GM18517 (cell line): Measurements from ENCODE around the gene RNF157.

Source experiments
- ATAC-seq: cut with Tn5 transposase; IDR thresholded peaks from one replicate; pipeline ENCODE4 v1.9.1; 2021; ENCODE audit warnings: mild to moderate bottlenecking, moderate library complexity; ENCODE audit not compliant: unreplicated experiment

Gene RNF157

GRCh38 chr17:76161619-76162266 lies 78.5 kb downstream of the RNF157 start:
- no peak for ATAC-seq

DNA sequence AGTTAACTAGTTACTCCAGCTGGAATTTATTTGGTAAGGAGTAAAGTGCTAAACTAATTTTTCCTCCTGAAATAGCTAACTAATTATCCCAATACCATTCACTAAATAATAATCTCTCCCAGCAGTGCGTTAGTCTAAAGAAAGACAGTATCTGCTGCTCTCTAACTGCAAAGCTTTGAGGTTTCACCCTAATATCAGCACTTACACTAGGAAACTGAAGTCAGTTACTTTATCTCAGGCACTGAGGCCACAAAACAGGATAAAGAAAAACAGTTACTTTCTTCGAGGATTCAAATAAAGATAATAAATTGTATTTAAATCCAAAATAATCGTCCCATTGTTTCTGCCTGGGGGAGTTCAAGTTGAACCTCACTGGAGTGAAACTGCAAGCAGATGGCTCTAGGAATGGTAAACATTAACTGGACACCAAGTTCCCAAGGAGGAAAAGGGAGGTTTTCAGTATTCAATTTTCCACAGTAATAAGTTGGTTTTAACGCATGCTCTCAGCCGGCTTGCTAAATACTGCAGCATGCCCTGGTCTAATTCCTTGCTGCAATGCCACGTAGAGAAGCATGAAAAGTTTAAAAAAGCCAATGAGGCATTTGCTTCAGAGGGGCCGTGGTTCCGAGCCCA lies 79.3 kb downstream of the RNF157 start:
- no peak for ATAC-seq

GRCh38 chr17:76159157-76159556 lies 81.1 kb downstream of the RNF157 start:
- ATAC-seq: no peak

- ATAC-seq: no peak
Observed at GRCh38 chr17:76157759-76158158, 82.5 kb downstream of the RNF157 start.

GRCh38 chr17:76156662-76156991 lies 83.7 kb downstream of the RNF157 start:
- ATAC-seq: no peak

- no peak for ATAC-seq
Observed at GRCh38 chr17:76155988-76156661, 84.2 kb downstream of the RNF157 start.

DNA sequence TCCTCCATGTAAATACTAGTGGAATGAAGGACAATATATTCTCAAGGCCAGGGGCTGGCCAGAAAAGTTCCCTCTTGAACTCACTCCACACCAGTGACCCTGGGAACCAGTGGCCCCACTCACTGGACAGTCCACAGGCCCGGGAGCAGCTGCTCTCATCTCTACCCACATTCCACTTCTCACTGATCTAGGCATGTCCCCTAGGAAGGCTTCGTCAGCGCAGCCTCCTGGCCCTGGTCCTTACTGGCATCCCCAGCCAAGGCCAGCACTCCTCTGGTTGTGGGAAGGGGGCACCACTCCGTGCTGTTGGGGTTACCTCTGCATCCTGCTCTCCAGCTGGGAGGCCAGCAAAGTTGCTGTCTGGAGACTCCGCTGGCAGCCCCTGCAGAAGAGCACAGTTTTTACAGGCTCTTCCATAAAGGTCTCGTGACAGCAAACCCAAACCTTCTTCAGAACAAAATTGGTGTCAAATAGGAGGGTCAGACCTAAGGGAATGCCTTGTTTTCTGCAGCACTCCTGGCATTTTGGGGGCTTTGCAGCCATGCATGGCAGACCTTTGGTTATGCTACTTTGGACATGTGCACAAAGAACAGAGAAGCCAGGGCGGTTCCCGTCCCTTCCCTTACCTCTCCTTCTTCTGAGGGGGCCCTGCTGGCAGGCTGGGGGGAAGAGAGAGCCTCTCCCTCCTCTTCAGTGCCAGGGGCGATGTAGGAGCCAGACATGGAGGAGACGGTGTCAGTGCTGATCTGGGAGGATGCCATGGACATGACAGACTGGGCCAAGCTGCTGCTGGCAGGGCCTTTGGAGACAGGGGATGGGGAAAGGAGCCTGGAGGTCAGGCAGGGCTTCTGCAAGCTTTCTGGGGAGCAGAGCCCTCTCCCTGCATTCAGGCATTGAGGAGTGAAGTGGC lies 85.1 kb downstream of the RNF157 start:
- ATAC-seq: no peak

GRCh38 chr17:76154292-76154691 lies 86.0 kb downstream of the RNF157 start:
- no peak for ATAC-seq

- ATAC-seq: no peak
Observed at GRCh38 chr17:76153640-76154039, 86.7 kb downstream of the RNF157 start.

- no peak for ATAC-seq
Observed at GRCh38 chr17:76153202-76153601, 87.1 kb downstream of the RNF157 start.

DNA sequence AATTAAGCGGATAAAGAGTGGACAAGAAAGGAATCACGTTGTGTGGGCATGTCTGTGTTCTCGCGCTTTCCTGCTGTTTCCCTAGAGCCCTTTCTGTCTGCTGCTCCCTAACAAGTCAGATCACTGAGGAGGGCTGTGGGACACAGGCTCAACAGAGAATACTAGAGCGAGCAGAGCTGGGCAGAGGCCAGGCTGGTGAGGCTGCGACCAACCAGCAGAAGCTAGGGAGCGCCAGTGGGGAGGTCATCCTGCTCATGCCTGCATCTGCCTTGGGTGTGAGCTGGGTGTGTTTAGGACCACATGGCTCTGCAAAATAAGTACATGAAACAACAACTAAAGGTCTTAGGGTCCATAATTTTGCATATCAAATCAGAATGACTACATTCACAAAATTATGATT lies 87.7 kb downstream of the RNF157 start:
- no peak for ATAC-seq

- ATAC-seq: no peak
Observed at GRCh38 chr17:76151896-76152454, 88.3 kb downstream of the RNF157 start.

GRCh38 chr17:76150712-76151622 lies 89.3 kb downstream of the RNF157 start:
- ATAC-seq: no peak

- no peak for ATAC-seq
Observed at GRCh38 chr17:76149214-76149613, 91.1 kb downstream of the RNF157 start.

DNA sequence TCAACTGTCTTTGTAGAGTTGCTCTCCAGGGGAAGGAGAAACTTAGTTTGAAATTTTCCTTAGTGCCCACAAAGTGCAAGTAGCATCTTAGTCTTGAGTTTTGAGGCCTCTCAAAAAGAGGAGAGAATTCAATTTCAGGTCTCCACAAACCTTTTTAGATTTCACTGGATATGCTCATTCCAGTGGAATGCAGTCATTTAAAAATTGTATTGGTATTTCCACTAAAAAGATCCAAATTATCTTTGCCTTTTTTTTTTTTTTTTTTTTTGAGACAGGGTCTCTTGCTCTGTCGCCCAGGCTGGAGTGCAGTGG lies 92.3 kb downstream of the RNF157 start:
- ATAC-seq: no peak

DNA sequence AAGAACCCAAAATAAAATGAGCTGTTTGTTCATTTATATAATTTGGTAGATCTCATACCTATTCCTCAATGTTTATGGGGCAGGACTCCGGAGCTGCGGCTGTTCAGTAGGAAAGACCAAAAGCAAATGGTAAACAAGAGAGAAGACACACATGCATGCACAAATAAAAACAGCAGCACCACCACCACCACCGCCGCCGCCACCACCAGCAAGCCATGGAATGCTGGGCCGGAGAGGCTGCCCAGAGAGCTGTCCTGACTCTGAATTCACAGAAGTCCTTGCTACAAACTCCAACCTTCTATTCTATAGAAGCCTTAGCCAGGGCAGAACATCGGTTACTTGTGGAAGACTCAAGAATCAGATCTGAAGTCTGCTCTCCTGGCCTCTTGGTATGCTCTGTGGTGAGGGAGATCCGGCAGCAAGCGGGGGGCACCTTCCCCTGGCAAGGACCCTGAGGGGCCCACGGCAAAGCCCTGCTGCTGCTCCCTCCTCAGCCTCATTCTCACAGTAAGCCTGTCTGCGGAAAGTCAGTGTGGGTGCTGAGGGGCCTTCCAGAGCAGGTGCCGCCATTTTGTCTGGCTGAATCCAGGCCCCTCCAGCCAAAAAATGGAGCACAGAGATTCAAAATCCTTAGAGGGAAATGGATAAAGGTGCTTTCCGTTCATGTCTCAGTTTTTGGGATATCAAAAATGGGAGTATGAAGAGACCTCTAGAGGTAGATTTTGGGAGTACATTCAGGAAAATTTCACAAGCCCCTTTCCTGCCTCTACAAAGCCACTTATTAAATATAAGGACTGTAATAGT lies 92.9 kb downstream of the RNF157 start:
- no peak for ATAC-seq

DNA sequence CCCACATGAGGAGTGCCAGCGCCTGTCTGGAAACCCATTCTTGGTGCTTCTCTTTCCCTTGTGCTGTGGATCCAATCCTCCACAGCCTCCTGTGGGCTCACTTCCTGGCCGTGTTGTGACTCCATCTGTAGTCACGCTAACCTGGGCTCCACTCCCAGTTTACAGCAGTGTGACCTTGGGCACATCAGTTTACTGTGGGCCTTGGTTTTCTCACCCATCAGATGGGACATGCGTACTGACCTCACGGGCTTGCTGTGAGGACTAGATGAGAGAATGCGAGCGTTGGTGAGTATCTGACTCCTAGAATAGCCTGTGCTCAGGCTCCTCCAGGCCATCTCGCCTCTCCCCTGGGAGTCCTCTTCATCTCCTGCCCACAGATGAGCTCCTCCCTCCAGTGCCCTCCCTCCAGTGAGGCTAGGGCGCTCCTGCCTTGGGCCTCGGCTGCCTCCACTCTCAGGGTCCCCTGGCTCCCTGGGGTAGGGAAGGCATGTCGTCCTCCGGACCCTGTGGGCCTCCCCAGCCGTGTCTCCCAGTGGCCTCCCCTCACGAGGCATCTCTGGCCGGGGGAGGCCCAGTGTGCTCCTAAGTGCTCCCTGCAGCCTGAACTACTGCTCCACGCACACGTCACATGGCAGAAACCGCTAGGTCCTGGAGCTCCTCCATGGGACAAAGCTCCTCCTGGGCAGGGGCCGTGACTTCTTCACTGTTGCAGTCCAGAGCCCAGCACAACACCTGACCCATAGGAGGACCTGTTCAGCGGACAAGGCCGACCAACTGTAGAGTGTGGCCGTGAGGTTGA lies 94.0 kb downstream of the RNF157 start:
- no peak for ATAC-seq

- ATAC-seq: no peak
Observed at GRCh38 chr17:76145231-76146052, 94.9 kb downstream of the RNF157 start.
